GM18511 (cell line): ENCODE data around the gene NR0B2.
"Not testable (repeated sequence)": the region's sequence is repeated elsewhere in the genome, so short reads cannot be mapped to it uniquely, and the experiment has no call there.

ENCODE experiments used
- ATAC-seq: cut with Tn5 transposase; IDR thresholded peaks from one replicate; pipeline ENCODE4 v1.9.1; 2021; ENCODE audit warnings: mild to moderate bottlenecking, moderate library complexity; ENCODE audit not compliant: unreplicated experiment

Gene NR0B2

GRCh38 chr1:26894263-26894662, 19.5 kb downstream of the NR0B2 start:
- ATAC-seq, result no peak

GRCh38 chr1:26890467-26890796, 23.3 kb downstream of the NR0B2 start:
- ATAC-seq, result peak; percentile 33

- peak; percentile 91 for ATAC-seq
Measured at GRCh38 chr1:26889551-26890466, 24.0 kb downstream of the NR0B2 start, which contains the start of gene GPN2. TSS of gene GPN2 (minus strand) at chr1:26890283. CDS start at chr1:26890096, 187 bp downstream.

DNA sequence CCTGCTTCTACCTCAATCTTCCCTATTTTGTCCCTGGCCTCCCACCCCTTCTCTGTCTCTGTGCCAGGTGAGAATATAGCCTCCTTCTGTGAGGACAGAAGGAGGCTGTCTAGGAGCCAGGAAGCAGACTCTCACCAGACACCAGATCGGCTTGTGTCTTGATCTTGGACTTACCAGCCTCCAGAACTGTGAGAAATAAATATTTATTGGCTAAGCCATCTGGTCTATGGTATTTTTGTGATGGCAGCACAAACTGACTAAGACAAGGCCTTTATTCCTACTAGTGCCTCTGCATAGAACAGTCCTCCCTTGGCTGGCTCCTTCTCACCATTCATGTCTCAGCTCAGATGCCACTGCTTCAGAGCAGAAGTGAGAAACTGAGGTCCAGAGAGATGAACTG, 25.5 kb downstream of the NR0B2 start:
- no peak for ATAC-seq

DNA sequence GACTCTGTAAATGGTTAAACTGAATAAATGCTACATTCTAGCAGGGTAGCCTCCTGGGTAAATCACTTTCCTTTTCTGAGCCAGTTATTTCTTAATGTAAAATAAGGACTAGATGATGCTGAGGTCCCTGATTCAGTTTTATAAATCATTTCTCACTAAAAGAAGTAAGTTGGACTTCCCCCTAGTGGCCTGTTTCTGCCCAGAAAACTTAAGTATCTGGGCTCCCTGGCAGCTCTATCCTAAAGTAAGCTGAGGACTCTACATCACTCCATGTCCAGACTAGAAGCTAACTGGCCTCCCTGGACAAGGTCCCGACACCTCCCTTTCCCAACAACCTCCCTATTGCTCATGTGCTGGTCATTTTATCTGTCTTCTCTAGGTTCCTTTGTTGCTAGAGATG, 26.6 kb downstream of the NR0B2 start:
- no peak for ATAC-seq

DNA sequence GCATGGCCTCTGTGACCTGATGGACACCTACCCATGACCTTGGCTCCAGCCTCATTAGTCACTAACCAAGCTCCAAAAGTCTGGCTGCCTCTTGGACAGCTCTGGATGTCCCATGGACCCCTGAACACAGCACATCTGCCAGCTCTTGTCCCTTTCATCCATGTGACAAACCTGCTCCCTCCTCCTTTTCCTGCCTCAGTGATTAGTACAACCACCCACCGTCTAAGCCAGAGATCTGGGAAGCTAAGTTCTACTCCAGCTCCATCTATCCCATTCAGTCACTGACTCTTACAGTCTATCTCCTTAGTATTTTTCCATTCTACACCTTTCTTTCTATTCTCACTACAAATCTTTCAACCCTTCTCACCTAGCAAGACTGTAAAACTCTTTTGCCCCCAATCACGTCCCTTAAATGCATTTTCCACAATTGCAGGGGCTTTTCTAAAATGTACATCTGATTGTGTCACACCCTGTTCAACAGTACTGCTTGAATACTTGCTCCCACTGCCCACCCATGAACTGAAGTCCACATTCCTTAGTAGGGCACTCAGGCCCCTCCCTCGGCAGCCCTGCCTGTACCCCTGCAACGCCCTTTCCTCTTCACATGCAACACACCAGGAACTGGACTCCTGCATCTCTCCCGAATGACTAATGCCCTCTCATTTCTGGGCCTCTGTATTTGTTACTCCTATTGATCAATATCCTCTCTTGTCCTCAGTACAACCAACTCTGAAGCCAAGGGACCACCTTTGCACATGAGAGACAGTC, 30.9 kb downstream of the NR0B2 start:
- ATAC-seq, result no peak

- ATAC-seq, result not testable (repeated sequence)
Measured at GRCh38 chr1:26881611-26882010, 32.2 kb downstream of the NR0B2 start.

GRCh38 chr1:26879793-26880192, 34.0 kb downstream of the NR0B2 start:
- no peak for ATAC-seq

DNA sequence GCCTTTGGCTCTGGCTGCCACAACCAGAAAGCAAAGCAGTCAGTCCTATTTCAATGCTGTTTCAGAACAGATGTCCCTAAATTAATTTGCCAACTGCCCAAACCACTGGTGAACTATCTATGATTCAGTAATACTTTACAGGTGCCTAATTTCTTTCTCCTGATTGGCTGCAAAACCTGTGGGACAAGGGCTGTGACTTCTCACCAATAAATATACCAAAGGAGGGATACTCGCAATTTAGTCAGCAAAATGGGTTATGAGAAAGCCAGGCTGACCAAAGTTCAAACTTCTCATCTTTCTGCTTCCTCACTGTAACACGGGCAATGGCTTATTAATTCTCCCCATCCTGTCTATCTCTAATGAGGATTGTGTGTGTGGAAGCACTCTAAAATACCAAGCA, 36.4 kb downstream of the NR0B2 start:
- ATAC-seq, result no peak

GRCh38 chr1:26874896-26875295, 38.9 kb downstream of the NR0B2 start:
- ATAC-seq, result no peak

GRCh38 chr1:26873097-26873496, 40.7 kb downstream of the NR0B2 start:
- not testable (repeated sequence) for ATAC-seq

DNA sequence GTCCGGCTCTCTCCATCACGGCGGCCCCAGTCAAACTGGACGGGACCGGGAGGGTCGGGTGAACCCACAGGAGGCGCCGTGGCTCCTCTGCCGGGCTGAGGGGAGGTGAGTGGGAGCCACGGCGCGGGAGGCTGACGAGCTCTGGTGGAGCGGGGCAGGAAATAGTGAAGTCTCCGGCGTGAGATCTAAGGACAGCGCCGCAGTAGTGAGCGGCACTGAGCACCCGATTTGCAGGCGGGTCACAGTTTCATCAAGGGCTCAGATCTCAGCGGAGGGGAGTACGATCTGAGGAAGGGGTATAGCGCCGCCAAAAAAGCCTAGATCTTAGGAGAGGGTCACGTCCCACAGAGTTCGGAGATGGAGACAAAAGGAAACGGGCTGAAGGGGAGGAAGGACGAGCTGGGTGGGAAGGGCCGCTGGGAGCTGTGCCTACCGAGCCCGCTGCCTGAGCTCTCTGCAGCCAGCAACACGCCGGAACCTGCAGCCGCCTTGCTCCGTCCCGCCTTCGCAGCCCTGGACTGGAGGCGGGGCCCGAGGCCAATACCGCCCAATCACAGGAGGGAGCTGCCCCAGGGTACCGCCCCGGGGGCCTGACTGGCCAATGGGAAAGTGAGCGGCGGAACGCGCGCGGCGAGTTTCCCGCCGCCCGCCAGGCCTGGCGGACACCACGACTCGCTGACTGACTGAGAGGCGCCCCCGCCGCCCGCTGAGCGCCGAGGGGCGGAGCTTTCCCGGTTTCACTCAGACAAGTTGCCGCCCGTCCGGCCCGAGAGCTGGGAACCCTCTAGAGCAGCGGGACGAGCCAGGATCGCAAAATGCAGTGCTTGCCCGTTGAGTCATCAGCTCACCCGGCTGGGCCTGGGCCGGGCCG, 48.9 kb downstream of the NR0B2 start:
- peak; percentile 86 for ATAC-seq

DNA sequence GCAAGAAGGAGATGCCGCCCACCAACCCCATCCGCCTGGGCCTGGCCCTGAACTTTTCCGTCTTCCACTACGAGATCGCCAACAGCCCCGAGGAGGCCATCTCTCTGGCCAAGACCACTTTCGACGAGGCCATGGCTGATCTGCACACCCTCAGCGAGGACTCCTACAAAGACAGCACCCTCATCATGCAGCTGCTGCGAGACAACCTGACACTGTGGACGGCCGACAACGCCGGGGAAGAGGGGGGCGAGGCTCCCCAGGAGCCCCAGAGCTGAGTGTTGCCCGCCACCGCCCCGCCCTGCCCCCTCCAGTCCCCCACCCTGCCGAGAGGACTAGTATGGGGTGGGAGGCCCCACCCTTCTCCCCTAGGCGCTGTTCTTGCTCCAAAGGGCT, 50.1 kb downstream of the NR0B2 start:
- ATAC-seq, result no peak

DNA sequence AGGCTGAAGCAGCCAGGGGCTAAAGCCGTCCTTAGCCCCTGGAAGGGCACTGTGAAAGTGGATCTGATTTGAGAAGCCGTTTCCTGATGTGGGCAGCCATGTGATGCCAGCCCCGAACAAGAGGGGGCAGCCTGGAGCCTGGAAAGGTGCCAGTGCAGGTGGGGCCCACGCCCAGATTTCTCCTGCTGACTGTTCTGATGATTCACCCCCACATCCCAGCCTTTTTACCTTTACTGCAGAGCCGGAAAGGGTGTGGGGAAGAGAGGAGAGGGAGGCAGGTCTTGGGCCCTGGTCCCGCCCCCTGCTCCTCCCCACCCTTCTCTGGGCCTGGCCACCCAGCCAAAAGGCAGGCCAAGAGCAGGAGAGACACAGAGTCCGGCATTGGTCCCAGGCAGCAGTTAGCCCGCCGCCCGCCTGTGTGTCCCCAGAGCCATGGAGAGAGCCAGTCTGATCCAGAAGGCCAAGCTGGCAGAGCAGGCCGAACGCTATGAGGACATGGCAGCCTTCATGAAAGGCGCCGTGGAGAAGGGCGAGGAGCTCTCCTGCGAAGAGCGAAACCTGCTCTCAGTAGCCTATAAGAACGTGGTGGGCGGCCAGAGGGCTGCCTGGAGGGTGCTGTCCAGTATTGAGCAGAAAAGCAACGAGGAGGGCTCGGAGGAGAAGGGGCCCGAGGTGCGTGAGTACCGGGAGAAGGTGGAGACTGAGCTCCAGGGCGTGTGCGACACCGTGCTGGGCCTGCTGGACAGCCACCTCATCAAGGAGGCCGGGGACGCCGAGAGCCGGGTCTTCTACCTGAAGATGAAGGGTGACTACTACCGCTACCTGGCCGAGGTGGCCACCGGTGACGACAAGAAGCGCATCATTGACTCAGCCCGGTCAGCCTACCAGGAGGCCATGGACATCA, 50.7 kb downstream of the NR0B2 start, which contains the start of gene SFN:
Gene SFN (plus strand): TSS at position 369 of the 904 bp plus-strand sequence. CDS start 64 bp downstream, at position 433.
- no peak for ATAC-seq

DNA sequence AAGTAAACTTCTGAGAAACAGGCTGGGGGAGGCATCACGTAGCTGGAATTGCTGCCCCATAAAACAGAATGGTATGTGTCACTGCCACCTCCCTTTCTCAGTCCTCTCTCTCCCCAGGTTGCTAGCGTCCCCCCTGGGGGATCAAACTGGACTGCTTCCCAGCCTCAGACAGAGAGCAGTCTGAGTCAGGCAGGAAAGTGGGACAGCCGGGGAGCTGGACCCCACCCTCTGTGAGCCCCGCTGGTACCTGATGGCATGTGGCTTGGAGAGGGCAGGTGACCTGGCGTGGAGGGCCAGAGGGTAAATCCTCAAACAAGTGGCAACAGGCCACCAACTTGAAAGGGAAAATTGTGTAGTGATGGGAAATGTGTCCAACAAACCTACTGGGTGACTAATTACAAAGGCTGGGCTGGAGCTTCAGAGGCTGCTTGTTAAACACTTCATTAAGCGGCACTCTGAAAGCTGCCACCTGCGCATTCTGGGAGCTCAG, 51.8 kb downstream of the NR0B2 start:
- no peak for ATAC-seq
